ACC112 (cell line): Measurements from ENCODE around the gene DGKE.

Experiments
- H2AFZ ChIP-seq: fragments of 200-600 bp; sonication (generic); one replicate; pipeline ENCODE4 v1.6.0; 2017; ENCODE audit warnings: antibody characterized with exemption, low read length; ENCODE audit not compliant: unreplicated experiment
- H3K27ac ChIP-seq: fragments of 200-600 bp; sonication (generic); 2 replicates; pipeline ENCODE4 v1.5.1; 2014; ENCODE audit warnings: low read depth, mild to moderate bottlenecking, antibody characterized with exemption, low read length, moderate library complexity
- H3K27me3 ChIP-seq: fragments of 200-600 bp; sonication (generic); 2 replicates; pipeline ENCODE4 v1.6.1; 2014; ENCODE audit warnings: mild to moderate bottlenecking, antibody characterized with exemption, low read length, moderate library complexity, mixed read lengths; ENCODE audit not compliant: insufficient read depth
- H3K36me3 ChIP-seq: fragments of 200-600 bp; sonication (generic); 2 replicates; pipeline ENCODE4 v1.6.1; 2016; ENCODE audit warnings: mild to moderate bottlenecking, antibody characterized with exemption, low read length, moderate library complexity, mixed read lengths; ENCODE audit not compliant: insufficient read depth
- H3K4me1 ChIP-seq: fragments of 200-600 bp; sonication (generic); one replicate; pipeline ENCODE4 v1.6.1; 2016; ENCODE audit warnings: low read length, mixed read lengths; ENCODE audit not compliant: insufficient read depth, unreplicated experiment, control insufficient read depth
- H3K4me3 ChIP-seq: fragments of 200-600 bp; sonication (generic); 2 replicates; pipeline ENCODE4 v1.5.1; 2014; ENCODE audit warnings: mild to moderate bottlenecking, low read depth, low read length
- H3K79me2 ChIP-seq: fragments of 200-600 bp; sonication (generic); one replicate; pipeline ENCODE4 v1.6.0; 2016; ENCODE audit warnings: low read length; ENCODE audit not compliant: control insufficient read depth, unreplicated experiment, insufficient read depth

Gene DGKE

GRCh38 chr17:56812901-56813388 is 21.0 kb upstream of the DGKE start:
- no peak overlapping the region for H2AFZ ChIP-seq
- no peaks in the 10 kb centered on the region for H3K79me2 ChIP-seq
- no peaks in the 10 kb centered on the region for H3K27me3 ChIP-seq
- H3K4me1 ChIP-seq: no peaks in the 10 kb centered on the region
- H3K4me3 ChIP-seq: no peak overlapping the region
- no peak overlapping the region for H3K27ac ChIP-seq
- H3K36me3 ChIP-seq: no peaks in the 10 kb centered on the region

GRCh38 chr17:56815711-56816110 is 18.2 kb upstream of the DGKE start:
- Histone ChIP-seq H3K4me3 (no peak overlapping the region), H3K79me2 (no peaks in the 10 kb centered on the region), H3K27me3 (no peaks in the 10 kb centered on the region), H3K36me3 (no peaks in the 10 kb centered on the region), H3K4me1 (no peaks in the 10 kb centered on the region), H2AFZ (no peak overlapping the region), H3K27ac (no peak overlapping the region)

- H3K27ac ChIP-seq: no peak overlapping the region
Observed at GRCh38 chr17:56817066-56817465, 16.9 kb upstream of the DGKE start.

GRCh38 chr17:56819030-56819429 is 14.9 kb upstream of the DGKE start:
- Histone ChIP-seq H3K4me1 (no peaks in the 10 kb centered on the region), H3K4me3 (no peak overlapping the region), H3K27me3 (no peaks in the 10 kb centered on the region), H3K36me3 (no peaks in the 10 kb centered on the region), H2AFZ (peak overlapping the region; percentile 2), H3K79me2 (no peaks in the 10 kb centered on the region), H3K27ac (no peak overlapping the region)

More at GRCh38 chr17:56817066-56817465, 16.9 kb upstream of the DGKE start:
- Histone ChIP-seq H3K4me3 (no peak overlapping the region), H3K79me2 (no peaks in the 10 kb centered on the region), H3K27me3 (no peaks in the 10 kb centered on the region), H3K4me1 (no peaks in the 10 kb centered on the region), H2AFZ (no peak overlapping the region), H3K36me3 (no peaks in the 10 kb centered on the region)

- no peaks in the 10 kb centered on the region for H3K36me3 ChIP-seq
- H3K79me2 ChIP-seq: no peaks in the 10 kb centered on the region
- no peak overlapping the region for H3K4me3 ChIP-seq
- no peaks in the 10 kb centered on the region for H3K27me3 ChIP-seq
- peak overlapping the region; percentile 2 for H2AFZ ChIP-seq
- H3K4me1 ChIP-seq: no peaks in the 10 kb centered on the region
- H3K27ac ChIP-seq: no peak overlapping the region
Observed at GRCh38 chr17:56819431-56820145, 14.4 kb upstream of the DGKE start.

- H2AFZ ChIP-seq: no peak overlapping the region
Observed at GRCh38 chr17:56820207-56820606, 13.7 kb upstream of the DGKE start.

GRCh38 chr17:56821847-56822534 is 12.0 kb upstream of the DGKE start:
- Histone ChIP-seq H3K36me3 (no peaks in the 10 kb centered on the region), H3K27me3 (no peaks in the 10 kb centered on the region), H2AFZ (no peak overlapping the region), H3K4me3 (no peak overlapping the region), H3K79me2 (no peaks in the 10 kb centered on the region), H3K27ac (no peak overlapping the region), H3K4me1 (no peaks in the 10 kb centered on the region)

More at GRCh38 chr17:56820207-56820606, 13.7 kb upstream of the DGKE start:
- no peaks in the 10 kb centered on the region for H3K4me1 ChIP-seq
- no peaks in the 10 kb centered on the region for H3K79me2 ChIP-seq
- no peak overlapping the region for H3K27ac ChIP-seq
- no peaks in the 10 kb centered on the region for H3K36me3 ChIP-seq
- H3K27me3 ChIP-seq: no peaks in the 10 kb centered on the region
- H3K4me3 ChIP-seq: no peak overlapping the region

GRCh38 chr17:56822725-56823124 is 11.2 kb upstream of the DGKE start:
- Histone ChIP-seq H3K36me3 (no peaks in the 10 kb centered on the region), H2AFZ (no peak overlapping the region), H3K79me2 (no peaks in the 10 kb centered on the region), H3K27me3 (no peaks in the 10 kb centered on the region), H3K4me1 (no peaks in the 10 kb centered on the region), H3K4me3 (no peak overlapping the region), H3K27ac (no peak overlapping the region)

GRCh38 chr17:56823848-56824247 is 10.1 kb upstream of the DGKE start:
- no peaks in the 10 kb centered on the region for H3K4me1 ChIP-seq
- no peaks in the 10 kb centered on the region for H3K79me2 ChIP-seq
- H3K36me3 ChIP-seq: no peaks in the 10 kb centered on the region
- H3K4me3 ChIP-seq: no peak overlapping the region
- no peak overlapping the region for H3K27ac ChIP-seq
- H3K27me3 ChIP-seq: no peaks in the 10 kb centered on the region
- no peak overlapping the region for H2AFZ ChIP-seq

- no peaks in the 10 kb centered on the region for H3K79me2 ChIP-seq
- no peak overlapping the region for H3K4me3 ChIP-seq
- H3K27me3 ChIP-seq: no peaks in the 10 kb centered on the region
- H2AFZ ChIP-seq: no peak overlapping the region
- H3K27ac ChIP-seq: no peak overlapping the region
- no peaks in the 10 kb centered on the region for H3K36me3 ChIP-seq
- no peaks in the 10 kb centered on the region for H3K4me1 ChIP-seq
Observed at GRCh38 chr17:56824503-56824902, 9.4 kb upstream of the DGKE start.
